HEK293 (cell line): ENCODE data around the gene PSMD12.
A peak's percentile ranks its signal among the peaks of the same experiment; 100 is the strongest.
"Not testable (repeated sequence)": the region's sequence is repeated elsewhere in the genome, so short reads cannot be mapped to it uniquely, and the experiment has no call there.

Experiments
- CTCF ChIA-PET: fragments of 350-600 bp; formaldehyde crosslinking; extraction: SDS; loops from one replicate; lab custom pipeline; 2021; ENCODE audit warnings: antibody characterized with exemption; lab: Yijun Ruan, JAX
- POLR2A ChIA-PET: fragments of 300-600 bp; formaldehyde crosslinking; extraction: SDS; loops from one replicate; lab custom pipeline; 2020; ENCODE audit warnings: antibody characterized with exemption, inconsistent platforms; lab: Yijun Ruan, JAX
- H3K27ac ChIP-seq: fragments of 200-500 bp; sonication (Bioruptor generic); 2 replicates; pipeline ENCODE4 v1.5.1; 2014; ENCODE audit warnings: low read depth, low read length, control low read depth, inconsistent platforms; ENCODE audit errors: extremely low read depth
- H3K36me3 ChIP-seq, 2 experiments: fragments of 200-500 bp in 1 of 2; sonication (Bioruptor generic) in 1 of 2; 1 replicate in 1 of 2; 2 replicates in 1 of 2; pipeline ENCODE4 v1.5.1; 2014 to 2017; ENCODE audit warnings: inconsistent platforms in 2 of 2, low read length in 2 of 2; ENCODE audit not compliant: control insufficient read depth in 2 of 2, insufficient read depth in 1 of 2
- H3K4me1 ChIP-seq: fragments of 200-500 bp; sonication (Bioruptor generic); 2 replicates; pipeline ENCODE4 v1.5.1; 2014; ENCODE audit warnings: mild to moderate bottlenecking, low read length, inconsistent platforms; ENCODE audit not compliant: control insufficient read depth, insufficient read depth
- H3K4me3 ChIP-seq: 2 replicates; pipeline ENCODE4 v1.5.1; 2011; ENCODE audit warnings: low read depth, mild to moderate bottlenecking, control low read depth, low read length, moderate library complexity
- H3K9me3 ChIP-seq: fragments of 200-500 bp; sonication (Bioruptor generic); 2 replicates; pipeline ENCODE4 v1.5.1; 2014; ENCODE audit warnings: low read depth, low read length, inconsistent platforms; ENCODE audit not compliant: control insufficient read depth, insufficient read depth
- SCRT2 ChIP-seq: fragments of 450-650 bp; formaldehyde crosslinking; IDR thresholded peaks from 2 replicates; pipeline ENCODE4 v1.5.1; 2016; ENCODE audit warnings: missing biosample characterization, missing genetic modification characterization
- SP7 ChIP-seq: fragments of 450-650 bp; formaldehyde crosslinking; IDR thresholded peaks from 2 replicates; pipeline ENCODE4 v1.5.1; 2016; ENCODE audit warnings: missing biosample characterization, missing genetic modification characterization
- ZFP37 ChIP-seq: fragments of 450-650 bp; formaldehyde crosslinking; IDR thresholded peaks from 2 replicates; pipeline ENCODE4 v1.5.1; 2016; ENCODE audit warnings: missing biosample characterization, missing genetic modification characterization
- ZFP69B ChIP-seq: fragments of 450-650 bp; formaldehyde crosslinking; IDR thresholded peaks from 2 replicates; pipeline ENCODE4 v1.5.1; 2016; ENCODE audit warnings: missing biosample characterization, missing genetic modification characterization
- ZNF248 ChIP-seq: fragments of 450-650 bp; formaldehyde crosslinking; IDR thresholded peaks from 2 replicates; pipeline ENCODE4 v1.5.1; 2017; ENCODE audit warnings: missing biosample characterization, missing genetic modification characterization
- ZNF341 ChIP-seq: fragments of 450-650 bp; formaldehyde crosslinking; IDR thresholded peaks from 2 replicates; pipeline ENCODE4; 2016; ENCODE audit warnings: low read depth, missing biosample characterization, missing genetic modification characterization
- ZNF391 ChIP-seq: fragments of 450-650 bp; formaldehyde crosslinking; IDR thresholded peaks from 2 replicates; pipeline ENCODE4 v1.5.1; 2016; ENCODE audit warnings: low read depth, missing biosample characterization, missing genetic modification characterization, borderline replicate concordance
- ZNF510 ChIP-seq: fragments of 450-650 bp; formaldehyde crosslinking; IDR thresholded peaks from 2 replicates; pipeline ENCODE4 v1.5.1; 2018; ENCODE audit warnings: mild to moderate bottlenecking, missing genetic modification characterization, missing biosample characterization; ENCODE audit not compliant: insufficient replicate concordance
- ZNF585B ChIP-seq: fragments of 450-650 bp; formaldehyde crosslinking; IDR thresholded peaks from 2 replicates; pipeline ENCODE4 v1.5.1; 2016; ENCODE audit warnings: missing biosample characterization, missing genetic modification characterization
- ZNF629 ChIP-seq: fragments of 450-650 bp; formaldehyde crosslinking; IDR thresholded peaks from 2 replicates; pipeline ENCODE4 v1.5.1; 2017; ENCODE audit warnings: missing biosample characterization, missing genetic modification characterization
- ZNF664 ChIP-seq: fragments of 450-650 bp; formaldehyde crosslinking; IDR thresholded peaks from 2 replicates; pipeline ENCODE4 v1.5.1; 2016; ENCODE audit warnings: missing biosample characterization, missing genetic modification characterization
- ZSCAN30 ChIP-seq: fragments of 450-650 bp; IDR thresholded peaks from 2 replicates; pipeline ENCODE4 v1.5.1; 2018; ENCODE audit warnings: missing biosample characterization, mild to moderate bottlenecking, missing genetic modification characterization, moderate library complexity
- ZXDB ChIP-seq: fragments of 450-650 bp; formaldehyde crosslinking; IDR thresholded peaks from 2 replicates; pipeline ENCODE4 v1.5.1; 2016; ENCODE audit warnings: missing biosample characterization, missing genetic modification characterization
- TF ChIP-seq, protein P1 (sequence below): fragments of 450-650 bp; formaldehyde crosslinking; IDR thresholded peaks from 2 replicates; pipeline ENCODE4 v1.5.1; 2017; ENCODE audit warnings: missing biosample characterization, missing genetic modification characterization
- TF ChIP-seq, protein P2 (sequence below): fragments of 450-650 bp; formaldehyde crosslinking; IDR thresholded peaks from 2 replicates; pipeline ENCODE4 v1.5.1; 2016; ENCODE audit warnings: missing biosample characterization, missing genetic modification characterization
- TF ChIP-seq, protein P3 (sequence below): fragments of 450-650 bp; formaldehyde crosslinking; IDR thresholded peaks from 2 replicates; pipeline ENCODE4 v1.5.0; 2017; ENCODE audit warnings: missing biosample characterization, missing genetic modification characterization, borderline replicate concordance

Gene PSMD12

DNA sequence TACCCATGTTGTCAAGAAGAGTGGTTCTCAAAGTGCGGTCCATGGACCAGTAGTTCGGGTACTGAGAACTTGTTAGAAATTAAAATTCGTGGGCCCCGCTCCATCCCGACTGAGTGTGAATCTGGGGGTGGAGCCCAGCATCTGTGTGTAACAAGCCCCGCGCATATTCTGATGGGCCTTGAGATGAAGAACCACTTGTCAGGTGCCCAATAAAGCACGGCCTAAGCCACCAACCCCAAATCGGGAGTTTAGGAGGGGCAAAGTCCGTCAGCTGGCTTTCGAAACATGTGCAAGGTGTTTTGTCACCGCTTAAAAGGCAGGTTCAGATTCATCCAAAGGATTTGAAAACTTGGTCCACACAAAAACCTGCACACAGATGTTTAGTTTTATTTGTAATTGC is 29.5 kb downstream of the PSMD12 start:
- no peaks in the 10 kb centered on the region for H3K4me1 ChIP-seq
- no peak overlapping the region for H3K27ac ChIP-seq
- ChIA-PET POLR2A (no interaction called here), CTCF (interaction anchor here (0.7 kb wide), 1 partner anchor 171 kb away, joined by 3 read pairs; no protein-coding TSS in a partner anchor)
- no peak overlapping the region for H3K4me3 ChIP-seq
- peaks cover 30 to 35% of the 10 kb centered on the region in 2 experiments for H3K36me3 ChIP-seq
- TF ChIP-seq ZFP69B (peak; percentile 58; the same call in 1 of the 2 replicates), ZNF341 (tag by site-specific recombination) (no peak), ZNF391 (tag by site-specific recombination) (no peak)
- H3K9me3 ChIP-seq, result no peaks in the 10 kb centered on the region

DNA sequence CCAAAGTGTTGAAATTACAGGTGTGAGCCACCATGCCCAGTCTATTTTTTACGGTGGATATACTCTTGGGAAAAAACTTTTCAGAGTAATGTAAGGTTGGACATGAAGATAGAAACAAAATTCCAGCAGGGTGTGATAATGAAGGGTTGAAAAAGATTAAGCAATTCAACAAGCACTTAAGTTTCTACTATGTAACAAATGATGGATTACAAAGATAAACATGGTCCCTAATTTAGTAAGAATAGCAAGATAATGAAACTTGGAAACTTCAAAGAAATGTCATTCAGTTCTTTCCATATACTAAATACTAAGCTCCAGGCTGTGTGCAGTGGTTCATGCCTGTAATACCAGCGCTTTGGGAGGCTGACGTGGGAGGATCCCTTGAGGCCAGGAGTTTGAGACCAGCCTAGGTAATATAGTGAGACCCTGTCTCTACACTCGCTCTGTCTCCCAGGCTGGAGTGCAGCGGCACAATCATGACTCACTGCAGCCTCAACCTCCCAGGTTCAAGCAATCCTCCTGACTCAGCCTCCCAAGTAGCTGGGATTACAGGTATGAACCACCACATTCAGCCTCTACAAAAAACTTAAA is 31.0 kb downstream of the PSMD12 start:
- TF ChIP-seq SP7 (tag by site-specific recombination), result peak; percentile 77
- TF ChIP-seq, protein P1, sequence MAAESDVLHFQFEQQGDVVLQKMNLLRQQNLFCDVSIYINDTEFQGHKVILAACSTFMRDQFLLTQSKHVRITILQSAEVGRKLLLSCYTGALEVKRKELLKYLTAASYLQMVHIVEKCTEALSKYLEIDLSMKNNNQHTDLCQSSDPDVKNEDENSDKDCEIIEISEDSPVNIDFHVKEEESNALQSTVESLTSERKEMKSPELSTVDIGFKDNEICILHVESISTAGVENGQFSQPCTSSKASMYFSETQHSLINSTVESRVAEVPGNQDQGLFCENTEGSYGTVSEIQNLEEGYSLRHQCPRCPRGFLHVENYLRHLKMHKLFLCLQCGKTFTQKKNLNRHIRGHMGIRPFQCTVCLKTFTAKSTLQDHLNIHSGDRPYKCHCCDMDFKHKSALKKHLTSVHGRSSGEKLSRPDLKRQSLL (tag by site-specific recombination), result no peak
- Histone ChIP-seq H3K4me3 (no peak overlapping the region), H3K4me1 (no peaks in the 10 kb centered on the region), H3K9me3 (no peaks in the 10 kb centered on the region), H3K27ac (no peak overlapping the region), H3K36me3 (peaks cover 15 to 20% of the 10 kb centered on the region in 2 experiments)
- ChIA-PET POLR2A (interaction anchor here (0.6 kb wide), 1 partner anchor 83 kb away, joined by 6 read pairs; no protein-coding TSS in a partner anchor), CTCF (interaction anchor here (0.6 to 1.3 kb wide), 3 partner anchors 12 to 292 kb away, joined by 3 to 5 read pairs (median 4); no protein-coding TSS in a partner anchor)

DNA sequence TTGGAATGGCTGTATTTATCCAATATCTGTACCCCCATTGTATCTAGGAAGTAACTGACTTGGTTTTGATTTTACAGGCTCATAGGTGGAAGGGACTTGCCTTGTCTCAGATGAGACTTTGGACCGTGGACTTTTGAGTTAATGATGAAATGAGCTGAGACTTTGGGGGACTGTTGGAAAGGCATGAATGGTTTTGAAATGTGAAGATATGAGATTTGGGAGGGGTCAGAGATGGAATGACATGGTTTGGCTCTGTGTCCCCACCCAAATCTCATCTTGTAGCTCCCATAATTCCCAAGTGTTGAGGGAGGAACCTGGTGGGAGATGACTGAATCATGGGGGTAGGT is 34.2 kb downstream of the PSMD12 start:
- H3K27ac ChIP-seq, H3K9me3 ChIP-seq, POLR2A ChIA-PET, H3K4me1 ChIP-seq, H3K4me3 ChIP-seq, H3K36me3 ChIP-seq: not testable (repeated sequence)
- CTCF ChIA-PET, result interaction anchor here (0.6 to 2.2 kb wide), 3 partner anchors 8 to 54 kb away, joined by 3 to 4 read pairs (median 3); no protein-coding TSS in a partner anchor

DNA sequence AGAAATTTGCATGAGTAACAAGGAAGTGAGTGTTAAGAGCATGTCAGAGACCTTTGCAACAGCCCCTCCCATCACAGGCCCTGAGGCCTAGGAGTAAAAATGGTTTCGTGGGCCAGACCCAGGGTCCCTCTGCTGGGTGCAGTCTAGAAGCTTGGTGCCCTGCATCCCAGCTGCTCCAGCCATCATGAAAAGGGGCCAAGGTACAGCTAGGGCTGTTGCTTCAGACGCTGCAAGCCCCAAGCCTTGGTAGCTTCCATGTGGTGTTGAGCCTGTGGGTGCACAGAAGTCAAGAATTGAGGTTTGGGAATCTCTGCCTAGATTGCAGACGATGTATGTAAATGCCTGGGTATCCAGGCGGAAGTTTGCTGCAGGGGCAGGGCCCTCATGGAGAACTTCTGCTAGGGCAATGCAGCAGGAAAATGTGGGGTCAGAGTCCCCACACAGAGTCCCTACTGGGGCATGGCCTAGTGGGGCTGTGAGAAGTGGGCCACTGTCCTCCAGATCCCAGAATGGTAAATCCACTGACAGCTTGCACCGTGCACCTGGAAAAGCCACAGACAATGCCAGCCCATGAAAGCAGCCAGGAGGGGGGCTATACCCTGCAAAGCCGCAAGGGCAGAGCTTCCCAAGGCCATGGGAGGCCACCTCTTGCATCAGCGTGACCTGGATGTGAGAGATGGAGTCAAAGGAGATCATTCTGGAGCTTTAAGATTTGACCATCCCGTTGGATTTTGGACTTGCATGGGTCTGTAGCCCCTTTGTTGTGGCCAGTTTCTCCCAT is 34.8 kb downstream of the PSMD12 start:
- H3K36me3 ChIP-seq, H3K27ac ChIP-seq, H3K9me3 ChIP-seq, POLR2A ChIA-PET, H3K4me3 ChIP-seq, H3K4me1 ChIP-seq: not testable (repeated sequence)
- TF ChIP-seq ZNF585B (tag by site-specific recombination), result peak; percentile 76
- CTCF ChIA-PET, result interaction anchor here (0.7 kb wide), 1 partner anchor 9 kb away, joined by 4 read pairs; no protein-coding TSS in a partner anchor

DNA sequence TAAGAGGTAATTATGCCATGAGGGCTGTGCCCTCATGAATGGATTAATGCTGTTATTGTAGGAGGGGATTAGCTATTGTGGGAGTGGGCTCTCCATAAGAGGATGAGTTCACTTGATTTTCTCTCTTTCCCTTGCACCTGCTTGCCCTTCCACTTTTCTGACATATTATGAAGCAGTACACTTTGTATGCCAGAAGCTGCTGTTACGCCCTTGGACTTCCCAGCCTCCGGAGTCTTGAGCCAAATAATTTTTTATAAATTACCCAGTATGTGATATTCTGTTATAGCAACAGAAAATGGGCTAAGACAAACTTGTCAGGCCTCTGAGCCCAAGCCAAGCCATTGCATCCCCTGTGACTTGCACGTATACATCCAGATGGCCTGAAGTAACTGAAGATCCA is 38.4 kb downstream of the PSMD12 start:
- CTCF ChIA-PET, result no interaction called here
- Histone ChIP-seq H3K36me3 (no peaks in the 10 kb centered on the region), H3K4me3 (no peak overlapping the region), H3K27ac (no peak overlapping the region), H3K4me1 (no peaks in the 10 kb centered on the region), H3K9me3 (no peaks in the 10 kb centered on the region)
- POLR2A ChIA-PET, result no interaction called here
- TF ChIP-seq ZNF248 (tag by site-specific recombination) (no peak), ZNF510 (tag by site-specific recombination) (no peak), ZXDB (tag by site-specific recombination) (no peak), ZNF629 (no peak), SCRT2 (tag by site-specific recombination) (no peak), ZNF664 (tag by site-specific recombination) (no peak), ZSCAN30 (tag by site-specific recombination) (no peak), ZFP37 (no peak)
- TF ChIP-seq, protein P2, sequence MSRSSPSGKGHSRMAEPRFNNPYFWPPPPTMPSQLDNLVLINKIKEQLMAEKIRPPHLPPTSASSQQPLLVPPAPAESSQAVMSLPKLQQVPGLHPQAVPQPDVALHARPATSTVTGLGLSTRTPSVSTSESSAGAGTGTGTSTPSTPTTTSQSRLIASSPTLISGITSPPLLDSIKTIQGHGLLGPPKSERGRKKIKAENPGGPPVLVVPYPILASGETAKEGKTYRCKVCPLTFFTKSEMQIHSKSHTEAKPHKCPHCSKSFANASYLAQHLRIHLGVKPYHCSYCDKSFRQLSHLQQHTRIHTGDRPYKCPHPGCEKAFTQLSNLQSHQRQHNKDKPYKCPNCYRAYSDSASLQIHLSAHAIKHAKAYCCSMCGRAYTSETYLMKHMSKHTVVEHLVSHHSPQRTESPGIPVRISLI (tag by site-specific recombination), result no peak
- TF ChIP-seq, protein P3, sequence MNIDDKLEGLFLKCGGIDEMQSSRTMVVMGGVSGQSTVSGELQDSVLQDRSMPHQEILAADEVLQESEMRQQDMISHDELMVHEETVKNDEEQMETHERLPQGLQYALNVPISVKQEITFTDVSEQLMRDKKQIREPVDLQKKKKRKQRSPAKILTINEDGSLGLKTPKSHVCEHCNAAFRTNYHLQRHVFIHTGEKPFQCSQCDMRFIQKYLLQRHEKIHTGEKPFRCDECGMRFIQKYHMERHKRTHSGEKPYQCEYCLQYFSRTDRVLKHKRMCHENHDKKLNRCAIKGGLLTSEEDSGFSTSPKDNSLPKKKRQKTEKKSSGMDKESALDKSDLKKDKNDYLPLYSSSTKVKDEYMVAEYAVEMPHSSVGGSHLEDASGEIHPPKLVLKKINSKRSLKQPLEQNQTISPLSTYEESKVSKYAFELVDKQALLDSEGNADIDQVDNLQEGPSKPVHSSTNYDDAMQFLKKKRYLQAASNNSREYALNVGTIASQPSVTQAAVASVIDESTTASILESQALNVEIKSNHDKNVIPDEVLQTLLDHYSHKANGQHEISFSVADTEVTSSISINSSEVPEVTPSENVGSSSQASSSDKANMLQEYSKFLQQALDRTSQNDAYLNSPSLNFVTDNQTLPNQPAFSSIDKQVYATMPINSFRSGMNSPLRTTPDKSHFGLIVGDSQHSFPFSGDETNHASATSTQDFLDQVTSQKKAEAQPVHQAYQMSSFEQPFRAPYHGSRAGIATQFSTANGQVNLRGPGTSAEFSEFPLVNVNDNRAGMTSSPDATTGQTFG (tag by site-specific recombination), result no peak
- TF ChIP-seq, protein P1 (tag by site-specific recombination), result no peak
